K562 (cell line): ENCODE results near the gene SEC11A. TPM values are rescaled to one million over a fixed set of nuclear protein-coding genes. Genes with fewer than 3 reads are reported as not detected.
A peak's percentile ranks its signal among the peaks of the same experiment; 100 is the strongest.

Source experiments
- BCL6 ChIP-seq: fragments of 250-450 bp; sonication (Bioruptor Pico); IDR thresholded peaks from 2 replicates; pipeline ENCODE4 v1.4.0; 2020
- CHD4 ChIP-seq: fragments of 200-600 bp; sonication (generic); IDR thresholded peaks from 3 replicates; pipeline ENCODE4 v1.6.1; 2012; ENCODE audit warnings: low read depth, mild to moderate bottlenecking, mixed read lengths, low read length, inconsistent platforms; ENCODE audit not compliant: insufficient read depth, insufficient replicate concordance, poor library complexity, severe bottlenecking
- ETV1 ChIP-seq: fragments of 450-650 bp; conservative IDR thresholded peaks from 2 replicates; pipeline ENCODE4 v1.6.1; 2016; ENCODE audit warnings: missing genetic modification characterization, control low read depth, low read depth, missing compliant biosample characterization
- NCOA1 ChIP-seq: fragments of 450-650 bp; IDR thresholded peaks from 2 replicates; pipeline ENCODE4 v1.6.1; 2016; ENCODE audit warnings: low read depth
- NCOA6 ChIP-seq: fragments of 450-650 bp; IDR thresholded peaks from 2 replicates; pipeline ENCODE4 v1.6.1; 2017; ENCODE audit warnings: mild to moderate bottlenecking
- RBM22 ChIP-seq: fragments of 200-400 bp; formaldehyde crosslinking; IDR thresholded peaks from 2 replicates; pipeline ENCODE4 v1.6.1; 2018; ENCODE audit warnings: low read length, low read depth; ENCODE audit not compliant: poor library complexity, severe bottlenecking
- polyA plus RNA-seq, 8 experiments: library from polyadenylated mRNA; depleted of rRNA in 4 of 8; stranded (reverse) in 5 of 8; unstranded in 3 of 8; fragments of >200 nt; fragmentation: Nextera tagmentation in 2 of 8; fragmentation: Illumina TruSeq in 1 of 8; extraction: Ambion mirVana in 2 of 8; extraction: Trizol in 1 of 8; gene quantifications; 2 replicates each; pipeline versions ENCODE4 v1.2.1 to v1.2.3, GENCODE V29; 2011 to 2014; ENCODE audit warnings: inconsistent platforms in 1 of 8, missing spikeins in 1 of 8
- total RNA-seq, 7 experiments: library from RNA; depleted of rRNA in 6 of 7; stranded (reverse); fragments of >200 nt in 6 of 7; fragmentation: Illumina TruSeq in 2 of 7; extraction: Trizol in 2 of 7; gene quantifications; 2 replicates each; pipeline versions ENCODE4 v1.2.1 to v1.2.3, GENCODE V29; 2011 to 2021; ENCODE audit warnings: low replicate concordance in 1 of 7
- TF ChIP-seq, protein P1 (sequence below): fragments of 450-650 bp; IDR thresholded peaks from 2 replicates; pipeline ENCODE4 v1.6.1; 2017; ENCODE audit warnings: antibody characterized with exemption, mild to moderate bottlenecking
- TF ChIP-seq, protein P2 (sequence below): fragments of 250-450 bp; sonication (Bioruptor Pico); IDR thresholded peaks from 2 replicates; pipeline ENCODE4 v1.5.0; 2021
- TF ChIP-seq, protein P3 (sequence below): sonication (generic); formaldehyde crosslinking; IDR thresholded peaks from 2 replicates; pipeline ENCODE4 v1.8.0; 2022; ENCODE audit warnings: mild to moderate bottlenecking, low read depth, missing genetic modification reagents
- TF ChIP-seq, protein P4 (sequence below): fragments of 250-450 bp; sonication (Bioruptor Pico); IDR thresholded peaks from 2 replicates; pipeline ENCODE4 v1.4.0; 2020
- TF ChIP-seq, protein P5 (sequence below): fragments of 250-450 bp; sonication (Bioruptor Pico); IDR thresholded peaks from 2 replicates; pipeline ENCODE4 v1.8.0; 2021; ENCODE audit warnings: moderate library complexity, mild to moderate bottlenecking, inconsistent platforms

SEC11A gene
- total and polyA plus RNA-seq, 9 of the 15 experiments (the other 6 are each of a cell fraction or from before 2014, with no cell fraction given), result 175 to 310 (median 229) TPM

DNA sequence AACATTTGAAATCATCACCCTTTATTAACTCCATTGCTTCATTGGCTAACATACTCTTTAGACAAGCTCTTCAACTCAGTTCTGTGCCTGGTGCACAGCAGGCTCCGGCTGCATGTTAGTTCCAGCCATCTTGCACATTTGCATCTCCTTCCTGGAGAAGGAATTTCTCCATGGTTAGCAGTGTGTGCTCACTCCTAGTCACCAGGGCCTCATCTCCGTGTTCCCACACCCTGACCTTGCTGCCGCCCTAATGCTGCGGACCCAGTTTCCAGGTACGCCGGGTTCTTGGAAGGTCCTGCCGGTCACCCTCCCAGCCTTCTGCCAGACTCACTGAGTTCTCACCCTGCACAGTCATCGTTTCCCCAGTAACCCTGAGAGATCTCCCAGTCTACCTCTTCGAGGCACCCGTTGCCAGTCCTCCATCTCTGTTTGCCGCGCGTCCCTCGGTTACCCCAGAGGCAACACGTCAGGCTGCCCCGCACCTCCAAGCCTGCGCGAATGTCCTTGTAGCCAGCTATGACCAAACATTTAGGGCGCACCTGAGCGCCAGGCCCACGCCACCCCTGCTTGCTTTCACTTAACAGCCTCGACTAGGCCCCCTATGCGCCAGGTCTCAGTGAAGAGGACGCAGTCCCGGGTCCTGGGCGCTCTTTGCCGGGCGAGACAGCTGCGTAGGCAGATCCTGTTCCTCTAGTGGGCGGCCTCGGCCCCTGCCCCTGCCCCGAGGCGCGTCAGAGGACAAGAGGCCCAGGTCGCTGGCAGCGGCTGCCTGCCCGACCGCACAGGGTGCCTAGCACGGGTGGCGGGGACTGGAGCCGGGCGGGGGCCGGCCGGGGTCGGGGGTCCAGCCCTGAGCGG, 31.7 kb upstream of the SEC11A start (continued):
- TF ChIP-seq, protein P1, sequence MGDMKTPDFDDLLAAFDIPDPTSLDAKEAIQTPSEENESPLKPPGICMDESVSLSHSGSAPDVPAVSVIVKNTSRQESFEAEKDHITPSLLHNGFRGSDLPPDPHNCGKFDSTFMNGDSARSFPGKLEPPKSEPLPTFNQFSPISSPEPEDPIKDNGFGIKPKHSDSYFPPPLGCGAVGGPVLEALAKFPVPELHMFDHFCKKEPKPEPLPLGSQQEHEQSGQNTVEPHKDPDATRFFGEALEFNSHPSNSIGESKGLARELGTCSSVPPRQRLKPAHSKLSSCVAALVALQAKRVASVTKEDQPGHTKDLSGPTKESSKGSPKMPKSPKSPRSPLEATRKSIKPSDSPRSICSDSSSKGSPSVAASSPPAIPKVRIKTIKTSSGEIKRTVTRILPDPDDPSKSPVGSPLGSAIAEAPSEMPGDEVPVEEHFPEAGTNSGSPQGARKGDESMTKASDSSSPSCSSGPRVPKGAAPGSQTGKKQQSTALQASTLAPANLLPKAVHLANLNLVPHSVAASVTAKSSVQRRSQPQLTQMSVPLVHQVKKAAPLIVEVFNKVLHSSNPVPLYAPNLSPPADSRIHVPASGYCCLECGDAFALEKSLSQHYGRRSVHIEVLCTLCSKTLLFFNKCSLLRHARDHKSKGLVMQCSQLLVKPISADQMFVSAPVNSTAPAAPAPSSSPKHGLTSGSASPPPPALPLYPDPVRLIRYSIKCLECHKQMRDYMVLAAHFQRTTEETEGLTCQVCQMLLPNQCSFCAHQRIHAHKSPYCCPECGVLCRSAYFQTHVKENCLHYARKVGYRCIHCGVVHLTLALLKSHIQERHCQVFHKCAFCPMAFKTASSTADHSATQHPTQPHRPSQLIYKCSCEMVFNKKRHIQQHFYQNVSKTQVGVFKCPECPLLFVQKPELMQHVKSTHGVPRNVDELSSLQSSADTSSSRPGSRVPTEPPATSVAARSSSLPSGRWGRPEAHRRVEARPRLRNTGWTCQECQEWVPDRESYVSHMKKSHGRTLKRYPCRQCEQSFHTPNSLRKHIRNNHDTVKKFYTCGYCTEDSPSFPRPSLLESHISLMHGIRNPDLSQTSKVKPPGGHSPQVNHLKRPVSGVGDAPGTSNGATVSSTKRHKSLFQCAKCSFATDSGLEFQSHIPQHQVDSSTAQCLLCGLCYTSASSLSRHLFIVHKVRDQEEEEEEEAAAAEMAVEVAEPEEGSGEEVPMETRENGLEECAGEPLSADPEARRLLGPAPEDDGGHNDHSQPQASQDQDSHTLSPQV, result 0 out of 2 replicates have a peak, but pooled peaks have one; percentile 34
- TF ChIP-seq NCOA1, result 0 out of 2 replicates have a peak, but pooled peaks have one; percentile 33
- TF ChIP-seq NCOA6, result peak; percentile 53; the same call in 1 of the 2 replicates
- TF ChIP-seq CHD4, result no peak
- TF ChIP-seq, protein P2, sequence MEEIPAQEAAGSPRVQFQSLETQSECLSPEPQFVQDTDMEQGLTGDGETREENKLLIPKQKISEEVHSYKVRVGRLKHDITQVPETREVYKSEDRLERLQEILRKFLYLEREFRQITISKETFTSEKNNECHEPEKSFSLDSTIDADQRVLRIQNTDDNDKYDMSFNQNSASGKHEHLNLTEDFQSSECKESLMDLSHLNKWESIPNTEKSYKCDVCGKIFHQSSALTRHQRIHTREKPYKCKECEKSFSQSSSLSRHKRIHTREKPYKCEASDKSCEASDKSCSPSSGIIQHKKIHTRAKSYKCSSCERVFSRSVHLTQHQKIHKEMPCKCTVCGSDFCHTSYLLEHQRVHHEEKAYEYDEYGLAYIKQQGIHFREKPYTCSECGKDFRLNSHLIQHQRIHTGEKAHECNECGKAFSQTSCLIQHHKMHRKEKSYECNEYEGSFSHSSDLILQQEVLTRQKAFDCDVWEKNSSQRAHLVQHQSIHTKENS (CRISPR knock-in tag), result no peak
- no peak for TF ChIP-seq RBM22
- no peak for TF ChIP-seq BCL6 (CRISPR knock-in tag)
- TF ChIP-seq, protein P3, sequence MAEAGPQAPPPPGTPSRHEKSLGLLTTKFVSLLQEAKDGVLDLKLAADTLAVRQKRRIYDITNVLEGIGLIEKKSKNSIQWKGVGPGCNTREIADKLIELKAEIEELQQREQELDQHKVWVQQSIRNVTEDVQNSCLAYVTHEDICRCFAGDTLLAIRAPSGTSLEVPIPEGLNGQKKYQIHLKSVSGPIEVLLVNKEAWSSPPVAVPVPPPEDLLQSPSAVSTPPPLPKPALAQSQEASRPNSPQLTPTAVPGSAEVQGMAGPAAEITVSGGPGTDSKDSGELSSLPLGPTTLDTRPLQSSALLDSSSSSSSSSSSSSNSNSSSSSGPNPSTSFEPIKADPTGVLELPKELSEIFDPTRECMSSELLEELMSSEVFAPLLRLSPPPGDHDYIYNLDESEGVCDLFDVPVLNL, result no peak
- TF ChIP-seq, protein P4, sequence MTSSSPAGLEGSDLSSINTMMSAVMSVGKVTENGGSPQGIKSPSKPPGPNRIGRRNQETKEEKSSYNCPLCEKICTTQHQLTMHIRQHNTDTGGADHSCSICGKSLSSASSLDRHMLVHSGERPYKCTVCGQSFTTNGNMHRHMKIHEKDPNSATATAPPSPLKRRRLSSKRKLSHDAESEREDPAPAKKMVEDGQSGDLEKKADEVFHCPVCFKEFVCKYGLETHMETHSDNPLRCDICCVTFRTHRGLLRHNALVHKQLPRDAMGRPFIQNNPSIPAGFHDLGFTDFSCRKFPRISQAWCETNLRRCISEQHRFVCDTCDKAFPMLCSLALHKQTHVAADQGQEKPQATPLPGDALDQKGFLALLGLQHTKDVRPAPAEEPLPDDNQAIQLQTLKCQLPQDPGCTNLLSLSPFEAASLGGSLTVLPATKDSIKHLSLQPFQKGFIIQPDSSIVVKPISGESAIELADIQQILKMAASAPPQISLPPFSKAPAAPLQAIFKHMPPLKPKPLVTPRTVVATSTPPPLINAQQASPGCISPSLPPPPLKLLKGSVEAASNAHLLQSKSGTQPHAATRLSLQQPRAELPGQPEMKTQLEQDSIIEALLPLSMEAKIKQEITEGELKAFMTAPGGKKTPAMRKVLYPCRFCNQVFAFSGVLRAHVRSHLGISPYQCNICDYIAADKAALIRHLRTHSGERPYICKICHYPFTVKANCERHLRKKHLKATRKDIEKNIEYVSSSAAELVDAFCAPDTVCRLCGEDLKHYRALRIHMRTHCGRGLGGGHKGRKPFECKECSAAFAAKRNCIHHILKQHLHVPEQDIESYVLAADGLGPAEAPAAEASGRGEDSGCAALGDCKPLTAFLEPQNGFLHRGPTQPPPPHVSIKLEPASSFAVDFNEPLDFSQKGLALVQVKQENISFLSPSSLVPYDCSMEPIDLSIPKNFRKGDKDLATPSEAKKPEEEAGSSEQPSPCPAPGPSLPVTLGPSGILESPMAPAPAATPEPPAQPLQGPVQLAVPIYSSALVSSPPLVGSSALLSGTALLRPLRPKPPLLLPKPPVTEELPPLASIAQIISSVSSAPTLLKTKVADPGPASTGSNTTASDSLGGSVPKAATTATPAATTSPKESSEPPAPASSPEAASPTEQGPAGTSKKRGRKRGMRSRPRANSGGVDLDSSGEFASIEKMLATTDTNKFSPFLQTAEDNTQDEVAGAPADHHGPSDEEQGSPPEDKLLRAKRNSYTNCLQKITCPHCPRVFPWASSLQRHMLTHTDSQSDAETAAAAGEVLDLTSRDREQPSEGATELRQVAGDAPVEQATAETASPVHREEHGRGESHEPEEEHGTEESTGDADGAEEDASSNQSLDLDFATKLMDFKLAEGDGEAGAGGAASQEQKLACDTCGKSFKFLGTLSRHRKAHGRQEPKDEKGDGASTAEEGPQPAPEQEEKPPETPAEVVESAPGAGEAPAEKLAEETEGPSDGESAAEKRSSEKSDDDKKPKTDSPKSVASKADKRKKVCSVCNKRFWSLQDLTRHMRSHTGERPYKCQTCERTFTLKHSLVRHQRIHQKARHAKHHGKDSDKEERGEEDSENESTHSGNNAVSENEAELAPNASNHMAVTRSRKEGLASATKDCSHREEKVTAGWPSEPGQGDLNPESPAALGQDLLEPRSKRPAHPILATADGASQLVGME (CRISPR knock-in tag), result no peak
- TF ChIP-seq, protein P5, sequence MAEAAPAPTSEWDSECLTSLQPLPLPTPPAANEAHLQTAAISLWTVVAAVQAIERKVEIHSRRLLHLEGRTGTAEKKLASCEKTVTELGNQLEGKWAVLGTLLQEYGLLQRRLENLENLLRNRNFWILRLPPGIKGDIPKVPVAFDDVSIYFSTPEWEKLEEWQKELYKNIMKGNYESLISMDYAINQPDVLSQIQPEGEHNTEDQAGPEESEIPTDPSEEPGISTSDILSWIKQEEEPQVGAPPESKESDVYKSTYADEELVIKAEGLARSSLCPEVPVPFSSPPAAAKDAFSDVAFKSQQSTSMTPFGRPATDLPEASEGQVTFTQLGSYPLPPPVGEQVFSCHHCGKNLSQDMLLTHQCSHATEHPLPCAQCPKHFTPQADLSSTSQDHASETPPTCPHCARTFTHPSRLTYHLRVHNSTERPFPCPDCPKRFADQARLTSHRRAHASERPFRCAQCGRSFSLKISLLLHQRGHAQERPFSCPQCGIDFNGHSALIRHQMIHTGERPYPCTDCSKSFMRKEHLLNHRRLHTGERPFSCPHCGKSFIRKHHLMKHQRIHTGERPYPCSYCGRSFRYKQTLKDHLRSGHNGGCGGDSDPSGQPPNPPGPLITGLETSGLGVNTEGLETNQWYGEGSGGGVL, result no peak
- no peak for TF ChIP-seq ETV1
